GM19324 (cell line): ENCODE data around the gene TOB1.
A peak's percentile ranks its signal among the peaks of the same experiment; 100 is the strongest.

Experiments used
- ATAC-seq: cut with Tn5 transposase; IDR thresholded peaks from one replicate; pipeline ENCODE4 v1.9.1; 2021; ENCODE audit warnings: mild to moderate bottlenecking, moderate library complexity; ENCODE audit not compliant: unreplicated experiment, low FRiP score

TOB1 gene, protein sequence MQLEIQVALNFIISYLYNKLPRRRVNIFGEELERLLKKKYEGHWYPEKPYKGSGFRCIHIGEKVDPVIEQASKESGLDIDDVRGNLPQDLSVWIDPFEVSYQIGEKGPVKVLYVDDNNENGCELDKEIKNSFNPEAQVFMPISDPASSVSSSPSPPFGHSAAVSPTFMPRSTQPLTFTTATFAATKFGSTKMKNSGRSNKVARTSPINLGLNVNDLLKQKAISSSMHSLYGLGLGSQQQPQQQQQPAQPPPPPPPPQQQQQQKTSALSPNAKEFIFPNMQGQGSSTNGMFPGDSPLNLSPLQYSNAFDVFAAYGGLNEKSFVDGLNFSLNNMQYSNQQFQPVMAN

DNA sequence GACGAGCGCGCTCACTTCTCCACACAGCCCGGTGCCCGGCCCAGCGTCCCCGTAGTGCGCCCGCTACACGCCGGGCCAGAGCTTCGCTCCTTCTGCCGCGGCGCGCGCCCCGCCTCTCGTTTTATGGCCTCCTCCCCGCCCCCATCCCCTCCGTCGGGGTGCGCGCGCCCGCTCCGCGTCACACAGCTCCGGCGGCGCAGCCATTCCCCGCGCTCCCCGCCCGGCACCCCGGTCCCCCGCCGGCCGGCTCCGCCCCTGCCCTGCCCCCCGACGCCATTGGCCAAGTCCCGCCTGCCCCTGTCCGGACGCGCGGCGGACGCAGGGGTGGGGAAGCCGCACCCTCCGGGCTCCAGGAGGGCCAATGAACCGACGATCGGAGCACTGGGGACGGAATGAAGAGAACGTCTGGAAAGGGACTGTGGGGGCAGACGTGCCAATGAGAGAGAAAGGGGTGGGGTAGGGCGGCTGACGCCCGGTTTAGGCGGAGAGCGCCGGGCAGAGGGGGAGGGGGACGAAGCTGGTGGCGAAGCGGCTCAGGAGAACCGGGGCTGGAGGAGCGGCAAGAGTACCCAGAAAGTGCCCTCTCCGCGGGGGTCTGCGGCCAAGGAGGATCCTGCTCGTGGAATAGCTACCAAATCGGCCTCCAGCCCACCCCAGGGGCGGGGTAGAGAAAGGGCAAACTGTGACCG lies at the start of gene TOB1:
Gene TOB1 (minus strand): TSS at position 94 of the 689 bp plus-strand sequence. CDS start 2,337 bp downstream, outside the sequence.
- ATAC-seq = peak; percentile 76

DNA sequence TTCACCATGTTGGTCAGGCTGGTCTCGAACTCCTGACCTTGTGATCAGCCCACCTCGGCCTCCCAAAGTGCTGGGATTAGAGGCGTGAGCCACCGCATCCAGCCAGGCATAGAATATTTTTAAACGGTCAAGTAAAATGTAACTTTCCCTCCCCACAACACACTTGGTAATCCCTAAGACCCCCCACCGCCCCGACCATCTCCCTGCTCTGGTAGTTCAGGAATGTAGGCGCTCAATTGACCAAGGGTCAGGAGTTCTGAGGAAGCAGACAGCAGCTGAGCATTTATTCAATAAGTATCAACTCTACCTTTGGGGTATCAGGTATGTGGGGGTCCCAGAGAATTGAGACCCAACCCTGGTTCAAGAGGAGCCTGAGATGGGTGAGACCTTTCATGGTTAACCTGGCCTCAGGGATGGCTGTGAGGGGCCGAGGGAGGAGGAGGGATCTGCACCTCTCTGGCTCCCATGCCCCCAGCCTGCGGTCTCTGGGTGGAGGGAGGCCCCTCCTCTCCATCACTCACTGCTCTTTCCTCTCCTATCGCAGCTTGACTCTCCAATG lies 48.4 kb upstream of the TOB1 start:
- no peak for ATAC-seq

DNA sequence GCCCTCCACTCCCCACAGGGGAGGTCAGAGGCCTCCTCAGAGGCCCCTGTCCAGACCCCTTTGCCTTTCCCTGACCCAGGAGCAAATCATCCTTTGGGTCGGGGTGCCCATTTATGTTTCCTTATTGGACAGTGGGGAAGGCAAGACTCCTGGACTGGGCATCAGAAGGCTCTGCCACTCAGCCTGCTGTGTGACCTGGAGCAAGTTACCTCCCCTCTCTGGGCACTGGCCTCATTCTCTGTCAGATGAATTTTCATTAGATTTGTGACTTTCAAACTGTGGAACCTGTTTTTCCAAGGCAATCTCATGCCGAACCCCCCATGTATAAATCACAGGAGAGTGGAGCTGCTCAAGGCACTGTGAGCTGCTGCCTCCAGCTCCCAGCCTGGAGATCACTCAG lies 47.0 kb upstream of the TOB1 start:
- no peak for ATAC-seq

DNA sequence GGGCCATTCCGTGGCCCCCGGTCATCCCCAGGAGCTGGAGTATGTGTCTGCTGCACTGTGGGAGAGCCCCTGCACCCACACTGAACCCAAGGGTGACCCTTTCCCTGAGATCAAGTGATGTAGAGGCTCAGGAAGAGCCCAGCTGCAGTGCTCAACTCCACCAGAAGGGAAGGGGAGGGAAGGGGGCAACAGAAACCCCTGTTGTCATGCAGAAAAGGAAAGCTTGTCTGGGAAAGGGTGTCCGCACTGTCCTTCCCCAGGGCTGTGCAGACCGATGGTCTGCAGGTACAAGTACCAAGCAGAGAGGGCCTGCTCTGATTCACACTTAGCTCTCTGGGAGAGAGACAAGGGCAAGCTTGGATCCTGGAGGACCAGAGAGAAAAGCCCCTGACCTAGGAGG lies 45.7 kb upstream of the TOB1 start:
- no peak for ATAC-seq

DNA sequence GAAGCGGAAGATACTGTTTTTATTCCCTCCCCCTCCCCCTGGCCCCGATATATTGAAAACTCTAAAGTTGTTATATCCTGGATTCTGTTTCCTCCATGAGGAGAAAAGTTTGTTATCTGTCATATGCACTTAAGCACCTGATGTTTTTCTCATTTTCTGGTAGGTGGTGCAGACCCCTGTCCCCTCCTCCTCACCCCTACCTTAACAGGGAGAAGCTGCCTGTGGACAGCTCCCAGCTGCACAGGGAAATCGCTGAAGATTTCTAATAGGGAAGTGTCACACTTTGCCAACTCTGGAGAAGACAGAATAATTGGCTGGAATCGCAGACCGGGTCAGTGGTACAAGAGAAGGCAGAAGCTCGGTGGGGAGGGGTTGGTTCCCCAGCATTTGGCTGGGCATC lies 45.3 kb upstream of the TOB1 start:
- no peak for ATAC-seq

DNA sequence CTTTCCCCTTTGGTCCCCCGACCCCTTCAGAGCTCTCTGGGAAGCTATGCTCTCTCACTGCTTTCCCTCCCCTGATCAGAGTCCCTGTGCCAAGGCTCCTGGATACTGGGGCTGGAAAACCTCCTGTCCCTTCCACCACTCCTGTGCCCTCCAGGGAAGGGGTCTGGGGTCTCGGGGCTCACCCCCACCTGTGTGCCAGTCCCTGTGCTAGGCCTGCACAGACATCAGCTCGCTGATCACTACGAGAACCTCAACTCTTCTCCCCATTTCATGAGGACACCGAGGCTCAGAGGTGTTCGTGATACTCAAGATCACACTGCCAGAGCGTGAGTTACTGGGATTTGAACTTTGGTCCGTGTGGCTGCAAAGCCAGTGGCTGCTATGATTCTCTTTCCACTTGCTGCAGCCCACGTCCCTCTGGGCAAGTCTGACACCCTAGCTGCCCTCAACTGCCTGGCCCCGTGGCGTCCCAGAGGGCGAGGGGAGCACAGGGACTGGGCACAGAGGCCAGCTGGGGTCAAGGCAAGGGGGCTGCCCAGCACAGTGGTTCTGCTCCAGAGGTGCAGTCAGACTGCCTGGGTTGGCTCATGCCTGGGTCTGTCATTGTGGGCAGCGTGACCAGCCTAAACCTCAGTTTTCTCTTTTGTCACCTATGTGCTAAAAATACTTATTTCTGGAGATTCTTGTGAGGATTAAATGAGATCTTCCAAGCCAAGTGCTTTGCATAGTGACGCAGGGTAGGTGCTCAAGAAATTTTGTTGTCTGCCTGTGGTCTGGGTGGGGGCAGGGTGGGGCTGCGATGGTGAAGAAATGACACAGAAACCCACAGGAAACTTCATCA lies 43.8 kb upstream of the TOB1 start:
- no peak for ATAC-seq

DNA sequence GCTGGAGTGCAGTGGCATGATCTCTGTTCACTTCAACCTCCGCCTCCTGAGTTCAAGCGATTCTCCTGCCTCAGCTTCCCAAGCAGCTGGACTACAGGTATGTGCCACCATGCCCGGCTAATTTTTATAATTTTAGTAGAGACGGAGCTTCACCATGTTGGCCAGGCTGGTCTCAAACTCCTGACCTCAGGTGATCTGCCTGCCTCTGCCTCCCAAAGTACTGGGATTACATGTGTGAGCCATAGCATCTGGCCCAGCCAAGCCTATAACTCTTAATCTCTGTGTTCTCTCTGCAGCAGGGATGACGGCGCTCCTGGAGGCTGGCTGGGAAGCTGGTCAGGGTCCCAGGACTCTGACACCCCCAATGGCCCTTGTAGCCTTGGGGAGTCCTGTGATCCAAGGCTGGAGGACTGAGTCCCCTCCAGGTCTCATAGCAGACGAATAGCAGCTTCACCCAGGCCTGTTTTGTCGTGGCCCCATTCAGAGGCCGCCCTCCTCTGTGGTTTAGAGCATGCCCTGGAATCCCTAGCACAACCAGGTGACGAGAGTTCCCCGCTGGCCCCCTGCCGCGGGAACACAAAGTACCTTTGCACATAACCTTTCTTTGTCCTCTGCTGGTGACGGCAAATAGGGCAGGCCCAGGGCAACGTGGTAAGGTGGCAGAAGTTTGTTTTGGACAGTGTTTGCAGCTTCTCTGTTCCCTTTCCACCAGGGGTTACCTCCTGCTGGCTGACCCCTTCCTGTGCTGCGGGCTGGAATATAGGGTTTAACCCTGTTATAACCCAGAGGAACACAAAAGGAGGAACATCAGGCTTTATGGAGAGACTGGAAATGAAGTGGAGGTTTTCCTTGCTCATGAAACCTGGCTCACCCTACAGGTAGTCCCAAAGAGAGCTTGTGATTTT lies 43.0 kb upstream of the TOB1 start:
- no peak for ATAC-seq

DNA sequence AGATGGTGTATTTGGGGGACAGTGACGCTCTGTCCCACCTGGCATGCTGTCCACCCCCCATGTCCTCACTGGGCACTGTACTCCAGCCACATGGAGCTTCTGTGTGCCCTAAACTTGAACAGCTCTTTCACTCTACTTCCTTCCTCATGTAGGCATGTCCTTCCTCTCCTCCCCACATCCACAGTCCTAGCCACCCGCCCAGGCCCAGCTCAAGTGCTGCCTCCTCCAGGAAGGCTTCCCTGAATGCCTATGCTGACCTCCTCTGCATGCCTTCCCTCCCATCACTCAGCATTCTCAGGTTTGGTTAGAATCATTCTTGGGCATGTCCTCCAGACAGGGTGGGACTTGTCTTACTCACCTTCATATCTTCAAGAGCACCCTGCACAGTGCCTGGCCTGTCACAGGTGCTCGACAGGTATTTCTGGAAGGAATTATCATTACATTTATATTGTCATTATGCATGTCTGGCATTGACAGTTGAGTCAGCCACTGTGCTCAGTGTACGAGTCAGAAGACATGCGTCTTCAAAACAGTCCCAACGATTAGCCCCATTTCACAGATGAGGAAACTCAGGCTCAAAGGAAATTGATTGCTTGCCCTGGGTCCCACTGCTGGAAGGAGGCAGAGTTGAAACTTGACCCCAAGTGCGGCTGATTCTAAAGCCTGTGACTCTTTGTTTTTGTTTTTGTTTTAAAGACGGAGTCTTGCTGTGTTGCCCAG lies 42.1 kb upstream of the TOB1 start:
- ATAC-seq = no peak

DNA sequence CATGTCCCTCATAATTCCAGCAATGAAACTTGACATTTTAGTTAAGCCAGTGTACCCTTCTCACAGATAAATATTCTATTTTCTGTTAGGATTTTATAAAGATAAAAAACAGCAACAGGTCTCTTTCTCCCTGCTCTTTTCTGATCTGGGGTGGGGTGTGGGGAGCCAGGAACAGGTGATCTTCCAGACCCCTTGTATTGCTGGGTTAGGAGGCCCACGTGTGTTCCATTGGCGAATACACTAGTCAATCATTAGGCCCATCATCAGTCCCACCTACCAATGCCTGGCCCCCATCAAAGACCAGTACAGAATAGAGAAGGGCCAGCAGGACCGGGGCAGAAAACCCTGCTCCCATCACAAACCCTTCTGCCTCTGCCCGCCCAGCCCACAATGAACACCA lies 40.3 kb upstream of the TOB1 start:
- no peak for ATAC-seq

DNA sequence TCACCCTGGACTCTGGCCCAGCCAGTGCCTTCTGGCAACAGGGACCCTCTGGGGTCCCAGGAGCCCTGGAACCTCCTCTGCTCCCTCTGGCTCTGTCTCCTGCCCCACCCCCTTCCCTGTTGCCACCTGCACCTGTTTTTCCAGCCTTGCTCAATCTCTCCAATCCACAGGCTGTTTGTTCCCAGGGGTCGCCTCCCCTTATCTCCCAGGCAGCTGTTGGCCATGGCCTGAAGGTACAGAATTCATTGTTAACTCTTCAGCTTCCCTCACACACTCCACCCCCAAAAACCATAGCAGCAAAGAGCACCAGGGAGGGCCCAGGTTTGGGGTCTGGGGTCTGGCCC lies 39.3 kb upstream of the TOB1 start:
- no peak for ATAC-seq

DNA sequence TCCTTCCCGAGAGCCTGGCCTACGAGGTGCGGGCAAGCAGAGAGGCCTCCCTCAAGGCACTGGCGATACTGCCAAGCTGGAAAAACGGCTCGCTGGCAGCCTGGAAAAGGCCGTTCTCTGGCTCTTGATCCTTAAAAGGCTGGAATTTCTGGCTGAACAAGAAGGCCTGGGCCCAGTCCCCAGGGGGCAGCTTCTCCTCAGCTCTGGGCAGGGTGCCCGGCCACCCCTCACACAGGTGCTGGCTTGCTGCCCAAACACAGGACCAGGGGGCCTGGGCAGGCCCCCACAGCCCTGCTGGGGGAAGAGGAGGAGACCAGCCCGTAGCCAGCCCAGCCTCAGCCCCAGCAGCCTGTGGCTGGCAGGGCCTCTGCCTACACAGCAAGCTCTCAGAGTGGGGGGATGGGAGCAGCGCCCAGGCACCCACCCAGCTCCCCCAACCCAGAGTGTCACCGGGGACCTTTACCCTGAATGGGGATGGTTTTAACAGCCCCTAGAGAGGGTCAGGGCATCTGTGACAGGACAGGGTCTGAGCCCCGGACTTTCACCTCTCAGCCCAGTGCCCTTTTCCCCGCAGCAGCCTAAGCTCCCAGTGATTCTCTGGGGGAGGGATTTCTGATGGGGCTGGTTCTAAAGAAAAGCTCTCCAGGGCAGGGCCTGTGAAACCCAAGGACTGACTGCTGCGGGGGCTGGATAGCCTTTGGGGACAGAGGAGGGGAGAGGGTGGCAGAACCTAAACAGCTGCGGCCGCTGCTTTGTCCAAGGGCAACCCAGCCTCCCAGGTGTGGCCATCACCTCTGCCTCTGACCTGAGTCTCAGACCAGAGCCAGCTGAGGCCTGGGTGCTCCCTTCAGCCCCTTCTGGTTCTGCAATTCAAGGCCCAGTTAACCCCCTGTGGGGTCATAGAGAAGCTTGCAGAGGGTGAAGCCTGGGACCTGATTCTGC lies 38.6 kb upstream of the TOB1 start:
- ATAC-seq = no peak

DNA sequence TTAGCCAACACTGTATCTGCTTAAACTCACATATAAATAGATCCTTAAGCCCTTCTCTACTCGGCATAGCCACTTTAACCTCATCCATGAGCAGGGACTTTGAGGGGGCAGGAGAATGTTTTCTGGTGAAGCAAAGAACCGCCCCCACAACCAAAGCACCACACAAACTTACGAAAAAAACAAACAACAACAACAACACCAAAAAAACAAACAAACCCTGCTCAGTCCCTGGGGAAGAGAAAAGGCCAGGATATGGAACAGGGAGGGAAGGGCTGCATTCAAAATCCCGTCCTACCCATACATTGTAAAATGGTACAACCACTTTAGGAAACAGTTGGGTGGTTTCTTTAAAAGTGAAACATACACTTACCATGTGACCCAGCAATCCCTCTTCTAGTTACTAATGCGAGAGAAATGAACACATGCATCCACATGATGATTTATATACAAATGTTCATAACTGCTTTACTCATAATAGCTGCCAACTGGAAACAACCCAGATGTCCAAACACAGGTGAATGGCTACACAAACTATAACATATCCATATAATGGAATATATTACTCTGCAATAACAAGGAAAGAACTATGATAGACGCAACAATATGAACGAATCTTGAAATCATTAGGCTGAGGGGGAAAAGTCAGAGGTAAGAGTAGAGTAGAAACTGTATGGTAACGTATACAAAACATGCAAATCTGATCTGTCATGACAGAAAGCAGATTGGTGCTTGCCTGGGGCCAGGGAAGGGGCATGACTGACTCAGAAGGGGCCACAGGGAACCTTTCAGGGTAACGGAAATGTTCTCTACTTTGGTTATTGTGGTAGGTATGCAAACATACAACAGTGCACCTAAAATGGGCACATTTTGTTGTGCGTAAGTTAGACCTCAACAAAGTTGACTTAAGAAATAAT lies 37.7 kb upstream of the TOB1 start:
- ATAC-seq = no peak

DNA sequence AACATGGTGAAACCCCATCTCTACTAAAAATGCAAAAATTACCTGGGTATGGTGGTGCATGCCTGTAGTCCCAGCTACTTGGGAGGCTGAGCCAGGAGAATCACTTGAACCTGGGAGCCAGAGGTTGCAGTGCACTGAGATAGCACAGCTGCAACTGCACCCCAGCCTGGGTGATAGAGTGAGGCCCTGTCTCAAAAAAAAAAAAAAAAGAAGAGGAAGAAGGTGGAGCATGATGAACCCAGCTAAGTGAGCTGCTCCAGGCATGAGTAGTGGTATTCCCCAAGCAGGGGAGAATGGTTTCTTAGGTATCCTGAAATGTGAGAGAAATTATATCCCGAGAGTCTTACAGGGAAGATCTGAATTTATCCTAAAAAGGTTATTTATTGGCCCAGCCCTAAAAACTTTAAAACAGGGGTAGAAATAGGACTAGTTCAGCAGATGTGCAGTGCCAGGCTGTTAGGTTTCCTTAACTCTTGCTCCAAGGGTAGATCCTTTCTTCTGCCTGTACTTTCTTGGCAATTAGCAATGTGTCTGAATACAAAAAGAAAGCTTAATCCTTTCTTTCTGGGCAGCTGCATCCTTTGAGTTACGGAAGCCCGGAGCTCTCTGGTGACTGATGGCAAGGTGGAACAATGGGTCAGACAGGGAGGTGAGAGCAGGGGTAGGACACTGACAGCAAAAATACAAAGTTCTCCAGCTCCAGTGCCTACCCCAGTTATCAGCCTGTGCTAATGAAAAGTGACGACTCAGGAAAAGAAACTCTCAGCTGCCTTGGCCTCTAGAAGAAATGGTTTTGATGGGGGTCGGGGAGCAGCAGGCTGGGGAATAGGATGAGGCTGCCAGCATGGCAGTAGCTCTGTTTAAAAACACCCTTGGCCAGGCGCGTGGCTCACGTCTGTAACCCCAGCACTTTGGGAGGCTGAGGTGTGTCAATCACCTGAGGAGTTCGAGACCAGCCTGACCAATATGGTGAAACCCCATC lies 36.5 kb upstream of the TOB1 start:
- ATAC-seq = no peak

DNA sequence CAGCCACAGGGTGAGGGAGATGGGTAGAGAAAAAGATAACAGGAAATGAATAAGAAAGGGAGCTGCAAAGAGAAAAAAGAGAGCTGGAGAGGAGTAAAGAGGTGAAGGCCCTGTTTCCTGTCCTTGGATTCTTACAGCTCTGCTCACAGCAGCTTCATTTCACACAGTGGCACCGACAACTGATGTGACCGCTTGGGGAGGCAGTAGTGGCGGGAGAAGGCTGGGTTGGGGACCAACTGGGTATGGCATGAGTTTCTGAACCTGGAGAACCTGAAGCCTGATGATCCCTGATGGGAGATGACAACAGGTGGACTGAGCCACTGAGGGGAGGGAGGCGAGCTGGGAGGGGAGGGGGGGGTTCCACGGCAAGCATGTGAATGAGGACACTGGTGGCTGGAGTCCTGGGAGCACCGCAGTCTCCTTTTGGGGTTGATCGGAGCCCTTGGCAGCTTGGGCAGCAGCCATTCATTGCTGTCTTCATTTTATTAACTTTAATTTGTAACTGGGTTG lies 34.3 kb upstream of the TOB1 start:
- no peak for ATAC-seq

DNA sequence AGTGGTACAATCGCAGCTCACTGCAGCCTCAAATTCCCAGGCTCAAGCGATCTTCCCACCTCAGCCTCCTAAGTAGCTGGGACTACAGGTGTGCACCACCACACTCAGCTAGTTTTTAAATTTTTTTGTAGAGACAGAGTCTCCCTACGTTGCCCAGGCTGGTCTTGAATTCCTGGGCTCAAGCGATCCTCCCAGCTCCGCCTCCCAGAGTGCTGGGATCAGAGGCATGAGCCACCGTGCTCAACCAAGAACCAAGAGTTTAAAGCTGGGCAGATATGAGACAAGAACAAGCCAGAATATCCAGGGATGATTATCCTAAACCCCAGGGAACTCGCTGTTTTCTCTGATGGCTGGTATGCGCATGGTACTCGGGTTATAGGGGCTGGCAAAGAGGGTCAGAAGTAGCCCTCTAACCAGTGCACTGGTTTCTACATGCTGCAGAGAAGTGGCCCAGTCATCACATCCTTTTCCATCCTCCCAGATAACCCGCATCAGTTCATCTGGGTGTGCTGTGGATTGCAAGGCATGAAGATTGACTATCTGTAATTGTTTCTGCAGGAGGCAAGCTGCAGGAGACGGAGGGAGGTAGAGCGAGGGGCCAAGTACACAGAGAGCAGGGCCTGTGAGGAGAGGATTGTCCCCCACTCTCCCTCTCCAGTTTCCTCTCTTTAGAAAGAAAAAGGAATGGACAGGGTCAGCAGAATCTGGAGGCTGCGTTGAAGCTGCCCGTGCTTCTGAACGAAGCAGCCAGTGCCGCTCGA lies 33.6 kb upstream of the TOB1 start:
- no peak for ATAC-seq
